GM12873 (cell line): ENCODE measurements around the gene SLC47A2.
A peak's percentile ranks its signal among the peaks of the same experiment; 100 is the strongest.

ENCODE experiments used
- CTCF ChIP-seq: IDR thresholded peaks from 2 replicates; pipeline ENCODE4 v1.5.1; 2012; ENCODE audit warnings: low read depth, mild to moderate bottlenecking, moderate library complexity, low read length, control low read depth; ENCODE audit not compliant: insufficient read depth; ENCODE audit errors: missing control alignments

SLC47A2 gene

GRCh38 chr17:19744922-19745757, 28.8 kb upstream of the SLC47A2 start:
- peak; percentile 96 for TF ChIP-seq CTCF

GRCh38 chr17:19744492-19744891, 28.1 kb upstream of the SLC47A2 start:
- no peak for TF ChIP-seq CTCF

- TF ChIP-seq CTCF = no peak
Measured at GRCh38 chr17:19743101-19744100, 27.0 kb upstream of the SLC47A2 start.

- no peak for TF ChIP-seq CTCF
Measured at GRCh38 chr17:19742495-19742894, 26.1 kb upstream of the SLC47A2 start.

GRCh38 chr17:19741832-19742457, 25.6 kb upstream of the SLC47A2 start:
- no peak for TF ChIP-seq CTCF

- no peak for TF ChIP-seq CTCF
Measured at GRCh38 chr17:19740933-19741332, 24.5 kb upstream of the SLC47A2 start.
